SU-DHL-6 (cell line): ENCODE data around the gene SCO1.

ENCODE experiments used
- H2AFZ ChIP-seq: fragments of 200-600 bp; sonication (generic); 2 replicates; pipeline ENCODE4 v1.6.1; 2014; ENCODE audit warnings: low read depth, mild to moderate bottlenecking, moderate library complexity, mixed read lengths, antibody characterized with exemption, low read length; ENCODE audit not compliant: severe bottlenecking
- H3F3A ChIP-seq: fragments of 200-600 bp; shearing (Covaris generic); 2 replicates; pipeline ENCODE4 v1.6.0; 2016; ENCODE audit warnings: antibody characterized with exemption, mild to moderate bottlenecking; ENCODE audit not compliant: insufficient read depth
- H3K27ac ChIP-seq: fragments of 200-600 bp; sonication (generic); 2 replicates; pipeline ENCODE4 v1.5.1; 2016; ENCODE audit warnings: low read depth, mild to moderate bottlenecking, low read length, moderate library complexity, mixed read lengths
- H3K27me3 ChIP-seq: fragments of 200-600 bp; sonication (generic), shearing (Covaris generic); 2 replicates; pipeline ENCODE4 v1.6.0; 2014; ENCODE audit warnings: mild to moderate bottlenecking, low read length
- H3K36me3 ChIP-seq: fragments of 200-600 bp; sonication (generic); 2 replicates; pipeline ENCODE4 v1.6.1; 2014; ENCODE audit warnings: mild to moderate bottlenecking, low read length, mixed read lengths
- H3K4me2 ChIP-seq: fragments of 300-600, 200-600 bp; shearing (Covaris generic), sonication (generic); 2 replicates; pipeline ENCODE4 v1.6.0; 2014; ENCODE audit warnings: low read length, low read depth, mild to moderate bottlenecking; ENCODE audit not compliant: poor library complexity, severe bottlenecking
- H3K4me3 ChIP-seq: fragments of 200-600 bp; sonication (generic); 2 replicates; pipeline ENCODE4 v1.5.1; 2014; ENCODE audit warnings: antibody characterized with exemption, low read length, mild to moderate bottlenecking, mixed read lengths; ENCODE audit not compliant: insufficient read depth, poor library complexity, severe bottlenecking
- H3K79me2 ChIP-seq: fragments of 200-600 bp; sonication (generic); 2 replicates; pipeline ENCODE4 v1.6.1; 2014; ENCODE audit warnings: mild to moderate bottlenecking, low read length, moderate library complexity; ENCODE audit not compliant: insufficient read depth
- H3K9ac ChIP-seq: fragments of 200-600 bp; sonication (generic); 2 replicates; pipeline ENCODE4 v1.7.0; 2014; ENCODE audit warnings: mild to moderate bottlenecking, low read length
- H3K9me2 ChIP-seq: fragments of 200-600 bp; sonication (generic); replicated peaks from 2 replicates; pipeline ENCODE4 v1.6.1; 2014; ENCODE audit warnings: low read length; ENCODE audit not compliant: insufficient read depth
- H3K9me3 ChIP-seq: fragments of 200-600 bp; sonication (generic); 2 replicates; pipeline ENCODE4 v1.6.1; 2014; ENCODE audit warnings: low read length, mixed read lengths; ENCODE audit not compliant: insufficient read depth
- H4K20me1 ChIP-seq: fragments of 200-600 bp; sonication (generic); 2 replicates; pipeline ENCODE4 v1.6.1; 2014; ENCODE audit warnings: low read depth, mild to moderate bottlenecking, antibody characterized with exemption, low read length, moderate library complexity, mixed read lengths
- EZH2phosphoT487 ChIP-seq: fragments of 200-600 bp; sonication (generic), shearing (Covaris generic); conservative IDR thresholded peaks from 2 replicates; pipeline ENCODE4 v1.6.1; 2018; ENCODE audit warnings: mild to moderate bottlenecking, antibody characterized with exemption, low read length, moderate library complexity, mixed read lengths
- TF ChIP-seq, protein P1 (sequence below): fragments of 200-600 bp; sonication (generic); IDR thresholded peaks from one replicate; pipeline ENCODE4 v1.5.1; 2017; ENCODE audit warnings: antibody characterized with exemption, mild to moderate bottlenecking, low read length, moderate library complexity; ENCODE audit not compliant: insufficient read depth, poor library complexity, severe bottlenecking

The SCO1 gene

GRCh38 chr17:10713318-10713717, 16.0 kb upstream of the SCO1 start:
- no peak overlapping the region for H3K4me3 ChIP-seq
- peaks cover 16% of the 10 kb centered on the region; the same call in 1 of the 2 replicates for H3K36me3 ChIP-seq
- TF ChIP-seq EZH2phosphoT487, result no peak
- TF ChIP-seq, protein P1, sequence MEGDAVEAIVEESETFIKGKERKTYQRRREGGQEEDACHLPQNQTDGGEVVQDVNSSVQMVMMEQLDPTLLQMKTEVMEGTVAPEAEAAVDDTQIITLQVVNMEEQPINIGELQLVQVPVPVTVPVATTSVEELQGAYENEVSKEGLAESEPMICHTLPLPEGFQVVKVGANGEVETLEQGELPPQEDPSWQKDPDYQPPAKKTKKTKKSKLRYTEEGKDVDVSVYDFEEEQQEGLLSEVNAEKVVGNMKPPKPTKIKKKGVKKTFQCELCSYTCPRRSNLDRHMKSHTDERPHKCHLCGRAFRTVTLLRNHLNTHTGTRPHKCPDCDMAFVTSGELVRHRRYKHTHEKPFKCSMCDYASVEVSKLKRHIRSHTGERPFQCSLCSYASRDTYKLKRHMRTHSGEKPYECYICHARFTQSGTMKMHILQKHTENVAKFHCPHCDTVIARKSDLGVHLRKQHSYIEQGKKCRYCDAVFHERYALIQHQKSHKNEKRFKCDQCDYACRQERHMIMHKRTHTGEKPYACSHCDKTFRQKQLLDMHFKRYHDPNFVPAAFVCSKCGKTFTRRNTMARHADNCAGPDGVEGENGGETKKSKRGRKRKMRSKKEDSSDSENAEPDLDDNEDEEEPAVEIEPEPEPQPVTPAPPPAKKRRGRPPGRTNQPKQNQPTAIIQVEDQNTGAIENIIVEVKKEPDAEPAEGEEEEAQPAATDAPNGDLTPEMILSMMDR, result no peak
- H2AFZ ChIP-seq, result no peak overlapping the region
- H3K27ac ChIP-seq, result no peak overlapping the region
- H4K20me1 ChIP-seq, result no peaks in the 10 kb centered on the region
- H3K9me2 ChIP-seq, result no peaks in the 10 kb centered on the region
- no peak overlapping the region for H3K4me2 ChIP-seq
- no peaks in the 10 kb centered on the region for H3K9me3 ChIP-seq
- H3K9ac ChIP-seq, result no peak overlapping the region
- no peaks in the 10 kb centered on the region; the same call in 1 of the 2 replicates for H3F3A ChIP-seq
- H3K27me3 ChIP-seq, result no peaks in the 10 kb centered on the region
- H3K79me2 ChIP-seq, result no peaks in the 10 kb centered on the region

DNA sequence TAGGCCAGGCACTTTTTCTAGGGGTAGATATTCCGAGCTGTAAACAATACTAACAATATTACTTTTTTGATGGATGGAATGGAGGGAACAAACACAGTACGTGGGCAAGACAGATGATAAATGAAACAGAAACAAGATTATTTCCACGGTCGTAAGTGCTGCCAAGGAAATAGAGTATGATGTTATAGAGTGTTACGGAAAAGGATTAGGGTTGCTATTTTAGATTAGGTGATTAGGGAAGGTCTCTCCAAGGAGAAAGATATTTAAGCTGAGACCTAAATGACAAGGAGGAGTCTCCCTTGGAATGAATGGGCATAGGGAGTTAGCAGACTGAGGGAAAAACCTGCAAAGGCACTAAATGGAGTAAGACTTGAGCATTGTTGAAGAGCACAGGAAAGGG, 8.4 kb upstream of the SCO1 start:
- no peaks in the 10 kb centered on the region for H4K20me1 ChIP-seq
- no peaks in the 10 kb centered on the region for H3K27me3 ChIP-seq
- H3K4me3 ChIP-seq, result no peak overlapping the region
- TF ChIP-seq, protein P1, result no peak
- TF ChIP-seq EZH2phosphoT487, result no peak
- peaks cover 17% of the 10 kb centered on the region; the same call in 1 of the 2 replicates for H3K36me3 ChIP-seq
- no peak overlapping the region for H3K9ac ChIP-seq
- H3K4me2 ChIP-seq, result no peak overlapping the region
- no peaks in the 10 kb centered on the region for H3K79me2 ChIP-seq
- H3K27ac ChIP-seq, result no peak overlapping the region
- H2AFZ ChIP-seq, result no peak overlapping the region
- H3K9me2 ChIP-seq, result no peaks in the 10 kb centered on the region
- H3F3A ChIP-seq, result no peaks in the 10 kb centered on the region
- no peaks in the 10 kb centered on the region for H3K9me3 ChIP-seq

GRCh38 chr17:10702574-10702973, 5.2 kb upstream of the SCO1 start:
- H3K4me3 ChIP-seq, result no peak overlapping the region
- no peak overlapping the region for H3K27ac ChIP-seq
- TF ChIP-seq, protein P1, result no peak
- no peak overlapping the region for H3K4me2 ChIP-seq
- H3F3A ChIP-seq, result no peaks in the 10 kb centered on the region; the same call in 1 of the 2 replicates
- no peak overlapping the region for H2AFZ ChIP-seq
- H3K9me3 ChIP-seq, result no peaks in the 10 kb centered on the region
- no peaks in the 10 kb centered on the region for H4K20me1 ChIP-seq
- no peak overlapping the region for H3K9ac ChIP-seq
- no peaks in the 10 kb centered on the region for H3K9me2 ChIP-seq
- peaks cover 11% of the 10 kb centered on the region; the same call in 1 of the 2 replicates for H3K79me2 ChIP-seq
- H3K27me3 ChIP-seq, result no peaks in the 10 kb centered on the region
- peaks cover 13% of the 10 kb centered on the region; the same call in 1 of the 2 replicates for H3K36me3 ChIP-seq
